Femur (tissue), 1 donor: ENCODE measurements around the gene MYADML2.

Experiments used
- DNase-seq: peaks from one replicate; pipeline ENCODE4 v3.0.0-alpha.2; 2017

MYADML2 gene

DNA sequence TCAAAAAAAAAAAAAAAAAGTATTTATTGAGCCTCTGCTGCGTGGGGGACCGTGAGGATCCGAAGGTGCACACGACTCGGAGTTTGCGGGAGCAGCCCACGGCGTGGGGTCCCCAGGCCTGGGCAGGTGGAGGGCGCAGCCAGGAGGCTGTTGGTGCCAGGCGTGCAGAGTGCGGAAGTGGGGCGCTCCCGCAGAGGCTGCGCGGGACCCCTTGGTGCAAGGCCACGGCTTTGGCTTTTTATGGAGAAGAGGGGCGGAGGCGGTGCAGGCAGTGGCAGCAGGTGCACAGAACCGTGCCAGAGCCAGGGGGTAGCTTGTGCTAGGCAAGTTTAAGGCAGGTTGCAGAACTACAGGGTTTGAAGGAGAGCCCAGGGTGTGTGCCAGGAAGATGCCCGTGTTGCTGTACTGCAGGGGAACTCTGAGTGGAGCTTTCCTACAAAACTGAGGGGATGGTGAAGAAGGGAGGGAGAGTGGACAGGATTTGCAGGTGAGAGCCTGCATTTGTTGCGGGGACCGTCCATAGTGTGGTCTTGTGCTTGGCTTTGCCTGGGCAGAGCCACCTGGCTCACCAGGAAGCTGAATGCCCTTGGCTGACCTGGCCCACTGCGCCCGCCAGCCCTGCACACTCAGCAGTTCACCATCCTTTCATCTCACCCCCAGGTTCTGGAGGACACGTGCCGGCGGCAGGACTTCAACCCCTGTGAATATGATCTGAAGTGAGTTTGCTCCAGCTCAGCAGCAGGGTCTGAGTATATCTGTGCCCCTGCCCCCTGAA is 31.7 kb upstream of the MYADML2 start:
- no peak for DNase-seq

DNA sequence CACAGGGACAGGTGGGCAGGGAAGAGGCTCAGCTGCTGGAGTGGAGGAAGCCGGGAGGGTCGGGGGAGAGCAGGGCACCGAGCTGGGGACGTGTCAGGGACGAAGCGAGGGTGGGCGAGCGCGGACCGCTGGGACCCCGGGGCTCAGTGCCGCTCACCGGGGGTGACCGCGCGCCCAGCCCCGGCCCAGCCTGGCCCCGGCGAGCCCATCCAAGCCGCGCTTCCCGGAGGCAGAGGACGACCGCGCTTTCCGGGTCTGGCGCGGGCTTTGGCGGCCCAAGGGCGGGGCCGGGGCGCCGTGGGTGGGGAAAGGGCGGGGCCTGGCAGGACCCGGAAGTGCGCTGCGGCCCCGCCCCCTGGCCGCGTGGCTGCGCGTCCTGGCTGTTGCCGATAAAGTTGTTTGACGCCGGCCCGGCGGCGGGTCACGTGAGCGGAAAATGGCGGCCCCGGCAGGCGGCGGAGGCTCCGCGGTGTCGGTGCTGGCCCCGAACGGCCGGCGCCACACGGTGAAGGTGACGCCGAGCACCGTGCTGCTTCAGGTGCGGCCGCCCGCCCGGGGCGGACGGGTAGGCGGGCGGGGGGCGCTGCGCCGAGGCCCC is 30.3 kb upstream of the MYADML2 start, which contains the start of gene ASPSCR1:
Gene ASPSCR1 (plus strand): TSS at position 419 of the 598 bp plus-strand sequence. CDS start 18 bp downstream, at position 437.
- DNase-seq: peak; percentile 95

DNA sequence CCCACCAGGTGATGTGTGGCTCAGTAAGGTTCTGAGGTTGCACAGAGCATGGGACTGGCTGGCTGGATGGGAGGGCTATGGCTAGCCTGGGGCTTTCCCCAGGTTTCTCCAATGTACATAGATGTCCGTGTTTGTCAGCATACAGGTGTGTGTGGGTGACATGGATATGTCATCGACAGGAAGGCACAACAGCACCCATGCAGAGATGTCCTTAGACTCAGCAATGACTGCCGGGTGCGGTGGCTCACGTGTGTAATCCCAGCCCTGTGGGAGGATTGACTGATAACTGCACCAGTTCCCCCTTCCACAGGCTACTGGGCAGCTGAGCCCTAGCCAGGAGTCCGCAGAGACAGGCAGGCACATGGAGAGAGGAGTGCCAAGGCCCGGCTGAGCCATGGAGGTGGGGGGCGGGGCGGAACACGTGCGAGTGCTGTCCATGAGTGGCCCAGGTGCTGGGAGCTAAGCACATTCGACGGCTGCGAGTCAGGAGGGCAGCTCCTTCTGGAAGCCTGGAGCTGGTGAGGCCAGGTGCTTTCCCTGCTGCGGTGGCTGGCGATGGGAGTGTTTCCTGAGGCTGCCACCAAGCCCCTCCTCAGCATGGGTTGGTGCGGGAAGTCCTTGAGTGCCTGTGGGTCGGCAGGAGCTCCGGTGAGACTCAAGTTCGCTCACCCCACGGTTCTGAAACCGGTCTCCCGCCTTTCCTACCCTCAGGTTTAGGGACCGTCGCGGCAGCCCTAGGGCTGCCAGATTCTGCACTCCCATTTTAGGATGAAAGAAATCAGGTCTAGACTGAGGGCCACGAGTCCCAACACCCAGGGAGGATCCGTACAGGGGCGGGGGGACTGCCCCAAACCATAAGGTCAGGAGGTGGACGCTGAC is 29.5 kb upstream of the MYADML2 start:
- DNase-seq: no peak

DNA sequence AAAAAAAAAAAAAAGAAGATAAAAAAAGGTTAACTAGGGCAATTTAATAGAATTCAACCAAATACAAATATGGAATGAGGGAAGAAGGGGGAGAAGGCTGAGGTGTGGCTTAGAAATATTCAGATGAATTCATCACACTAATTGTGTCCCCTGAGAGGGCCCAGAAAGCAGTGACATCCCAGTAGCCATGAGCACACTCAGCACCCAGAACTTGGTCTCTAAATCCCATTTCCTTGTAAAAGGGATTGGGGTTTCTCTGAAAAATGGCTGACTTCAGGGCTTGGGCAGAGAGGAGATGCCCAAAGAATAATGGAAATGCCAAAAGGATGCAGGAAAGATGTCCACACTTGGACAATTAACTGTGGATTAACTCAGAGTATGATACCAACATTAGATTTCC is 26.4 kb upstream of the MYADML2 start:
- no peak for DNase-seq

DNA sequence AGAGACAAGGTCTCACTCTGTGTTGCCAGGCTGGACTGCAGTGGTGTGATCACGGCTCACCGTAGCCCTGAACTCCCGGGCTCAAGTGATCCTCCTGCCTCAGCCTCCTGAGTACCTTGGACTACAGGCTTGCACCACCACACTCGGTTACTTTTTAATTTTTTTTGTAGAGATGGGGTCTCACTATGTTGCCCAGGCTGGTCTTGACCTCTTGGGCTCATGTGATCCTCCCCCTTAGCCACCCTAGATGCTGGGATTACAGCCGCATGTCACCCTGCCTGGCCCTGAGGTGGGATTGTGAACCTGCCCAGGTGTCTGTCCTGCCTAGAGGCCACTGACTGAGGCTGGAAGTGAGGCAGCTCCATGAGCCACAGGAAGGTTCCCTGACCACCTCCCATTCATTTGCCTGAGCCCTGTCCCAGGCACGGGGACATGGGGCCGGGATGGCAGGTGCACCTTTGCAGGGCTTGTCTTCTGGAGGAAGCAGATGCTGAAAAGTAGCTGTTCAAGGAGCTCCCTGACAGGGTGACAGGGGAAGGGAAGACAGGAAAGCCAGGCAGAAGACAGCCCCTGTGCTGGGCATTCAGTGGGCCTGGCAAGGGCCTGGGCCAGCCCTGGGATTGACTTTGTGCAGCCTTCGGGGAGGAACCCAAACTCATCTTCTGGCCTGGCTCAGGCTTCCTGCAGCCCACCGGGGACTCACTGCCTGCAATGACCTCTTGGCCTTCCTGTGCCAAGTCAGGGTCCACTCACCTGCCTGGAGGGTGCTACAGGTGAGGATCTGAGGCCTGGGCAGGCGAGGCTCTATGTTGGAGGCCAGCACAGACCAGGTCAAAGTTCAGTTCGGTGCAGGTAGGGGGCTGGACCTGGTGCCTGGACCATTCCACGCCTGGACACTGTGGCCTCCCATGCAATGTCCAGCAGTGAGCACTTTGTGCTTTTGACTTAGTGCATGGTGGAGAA is 22.1 kb upstream of the MYADML2 start:
- DNase-seq: no peak

DNA sequence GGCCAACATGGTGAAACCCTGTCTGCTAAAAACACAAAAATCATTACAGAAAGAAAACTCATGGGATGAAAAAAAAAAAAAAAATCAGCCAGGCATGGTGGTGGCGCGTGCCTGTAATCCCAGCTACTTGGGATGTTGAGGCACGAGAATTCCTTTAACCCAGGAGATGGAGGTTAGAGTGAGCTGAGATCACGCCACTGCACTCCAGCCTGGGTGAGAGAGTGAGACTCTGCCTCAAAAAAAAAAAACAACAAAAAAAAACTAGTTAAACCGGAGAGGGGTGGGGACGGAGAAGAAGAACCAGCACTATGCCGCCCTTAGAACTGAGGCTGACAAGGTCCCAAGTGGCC is 21.3 kb upstream of the MYADML2 start:
- DNase-seq: no peak

DNA sequence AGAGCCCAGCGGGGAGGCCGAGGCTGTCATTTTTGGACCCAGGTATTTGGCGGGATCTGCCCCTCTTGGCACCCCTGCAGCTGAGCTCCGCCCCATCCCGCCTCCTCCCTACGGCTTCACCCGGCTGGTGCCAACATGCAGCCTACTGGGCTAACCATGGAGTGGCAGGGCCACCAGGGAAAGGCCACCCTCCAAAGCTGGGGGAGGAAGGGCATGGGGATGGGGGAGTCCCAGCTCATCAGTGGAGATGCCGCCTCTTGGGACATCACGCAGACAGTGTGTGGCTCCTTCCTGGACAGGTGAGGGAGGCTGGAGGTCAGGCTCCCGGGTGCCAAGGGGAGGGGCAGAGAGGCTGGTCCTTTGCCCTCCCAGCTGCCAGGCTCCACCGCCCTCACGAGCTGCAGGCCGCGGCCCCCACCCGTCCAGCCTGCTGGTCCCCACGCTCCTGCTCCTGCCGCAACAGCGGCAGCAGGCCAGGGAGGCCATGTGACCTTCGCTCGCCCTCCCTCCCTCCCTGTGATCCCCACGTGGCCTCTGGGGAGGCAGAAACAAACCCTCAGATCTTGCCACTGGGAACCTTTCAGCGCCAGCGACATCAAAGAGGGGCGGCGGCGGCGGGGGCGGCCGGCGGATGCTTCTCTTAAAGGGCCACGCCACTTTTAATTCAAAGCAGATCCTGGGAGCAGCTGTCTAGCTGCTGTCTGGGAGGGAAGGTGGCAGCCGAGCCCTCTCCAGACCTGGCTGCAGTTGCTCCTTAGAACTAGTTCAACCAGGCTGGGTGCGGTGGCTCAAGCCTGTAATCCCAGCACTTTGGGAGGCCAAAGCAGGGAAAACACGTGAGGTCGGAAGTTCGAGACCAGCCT is 20.7 kb upstream of the MYADML2 start:
- DNase-seq: peak; percentile 91

DNA sequence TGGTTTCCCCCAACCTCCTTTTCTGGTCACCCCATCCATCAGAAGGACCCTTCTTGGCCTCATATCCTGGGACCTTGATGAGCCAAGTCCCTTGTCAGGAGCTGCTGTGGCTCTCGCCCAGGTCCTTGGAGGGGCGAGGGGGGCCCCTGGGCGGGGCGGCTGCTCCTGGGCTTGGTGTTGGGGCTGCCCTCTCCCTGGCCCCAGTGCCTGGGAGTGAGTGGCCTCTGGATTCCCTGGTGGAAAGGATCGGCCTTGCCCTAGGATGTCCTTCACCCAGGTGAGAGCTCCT is 20.2 kb upstream of the MYADML2 start:
- no peak for DNase-seq

DNA sequence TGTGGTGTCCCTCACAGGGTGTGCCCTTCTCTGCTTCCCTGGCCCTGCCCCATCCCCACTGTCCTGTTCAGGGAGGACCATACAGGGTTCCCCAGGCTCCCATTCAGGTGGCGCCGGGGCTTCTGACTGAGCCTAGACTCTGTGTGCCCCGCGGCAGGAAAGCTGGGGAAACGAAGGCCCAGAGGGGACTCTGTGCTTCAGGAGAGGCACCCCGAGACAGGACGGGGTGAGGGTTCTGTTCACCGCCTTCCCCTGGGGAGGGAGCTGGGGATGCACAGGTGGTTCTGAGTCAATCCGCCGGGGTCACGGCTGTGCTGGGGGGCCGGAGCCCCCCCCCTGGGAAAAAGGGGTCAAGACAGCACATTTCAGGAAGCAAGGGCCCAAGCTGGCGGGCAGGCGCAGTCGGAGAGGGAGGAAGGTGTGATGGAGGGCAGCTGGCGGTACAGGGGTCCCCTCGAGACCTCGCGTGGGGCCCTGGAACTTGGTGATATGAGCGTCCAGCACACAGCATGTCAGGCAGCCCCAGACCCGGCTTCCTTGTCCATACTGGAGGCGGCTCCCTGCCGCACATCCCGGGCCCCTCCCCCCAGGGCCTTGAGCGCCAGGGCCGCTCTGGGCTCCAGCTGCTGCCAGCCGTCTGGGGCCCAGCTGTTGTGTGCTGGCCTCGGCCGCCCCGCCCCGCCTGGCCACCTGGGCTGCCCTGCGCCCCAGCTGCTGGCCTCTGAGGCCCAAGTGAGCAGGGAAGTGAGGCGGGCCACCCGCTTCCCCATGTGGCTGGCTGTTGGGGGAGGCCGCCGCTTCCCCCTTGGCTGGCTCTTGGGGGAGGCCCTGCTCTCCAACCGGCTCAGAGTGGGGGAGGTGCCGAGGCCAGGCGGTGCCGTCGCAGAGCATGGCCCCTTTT is 19.6 kb upstream of the MYADML2 start:
- DNase-seq: peak; percentile 85

DNA sequence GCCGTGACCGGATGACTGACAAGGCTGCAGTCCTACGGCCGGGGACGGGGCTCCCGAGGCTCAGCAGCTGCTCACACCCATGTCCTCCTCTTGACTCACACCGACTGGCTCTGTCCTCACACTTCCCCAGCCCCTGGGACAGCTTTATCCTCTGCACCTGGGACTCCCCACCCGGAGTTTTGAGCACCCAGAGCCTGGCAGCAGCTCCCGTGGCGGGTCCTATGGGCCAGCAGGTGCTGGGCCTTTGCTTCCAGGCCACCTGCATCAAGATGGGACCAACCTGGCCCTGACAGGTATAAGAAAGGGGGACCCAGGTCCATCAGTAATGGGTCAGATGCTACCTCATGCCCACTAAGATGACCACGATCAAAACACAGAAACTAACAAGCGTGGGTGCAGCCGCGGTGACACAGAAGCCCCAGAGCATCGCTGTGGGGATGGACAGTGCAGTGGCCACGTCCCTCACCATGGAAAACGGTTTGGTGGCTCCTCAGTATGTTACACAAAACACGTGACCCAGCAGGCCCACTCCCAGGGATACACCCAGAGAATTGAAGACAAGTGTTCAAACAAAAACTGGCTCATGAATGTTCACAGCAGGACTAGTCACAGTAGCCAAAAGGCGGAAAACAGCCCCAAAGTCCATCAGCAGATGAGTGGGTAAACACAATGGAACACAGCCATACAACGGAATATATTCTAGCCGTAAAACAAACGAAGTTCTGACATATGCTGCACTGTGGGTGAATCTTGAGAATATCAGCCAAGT is 17.2 kb upstream of the MYADML2 start:
- DNase-seq: no peak

DNA sequence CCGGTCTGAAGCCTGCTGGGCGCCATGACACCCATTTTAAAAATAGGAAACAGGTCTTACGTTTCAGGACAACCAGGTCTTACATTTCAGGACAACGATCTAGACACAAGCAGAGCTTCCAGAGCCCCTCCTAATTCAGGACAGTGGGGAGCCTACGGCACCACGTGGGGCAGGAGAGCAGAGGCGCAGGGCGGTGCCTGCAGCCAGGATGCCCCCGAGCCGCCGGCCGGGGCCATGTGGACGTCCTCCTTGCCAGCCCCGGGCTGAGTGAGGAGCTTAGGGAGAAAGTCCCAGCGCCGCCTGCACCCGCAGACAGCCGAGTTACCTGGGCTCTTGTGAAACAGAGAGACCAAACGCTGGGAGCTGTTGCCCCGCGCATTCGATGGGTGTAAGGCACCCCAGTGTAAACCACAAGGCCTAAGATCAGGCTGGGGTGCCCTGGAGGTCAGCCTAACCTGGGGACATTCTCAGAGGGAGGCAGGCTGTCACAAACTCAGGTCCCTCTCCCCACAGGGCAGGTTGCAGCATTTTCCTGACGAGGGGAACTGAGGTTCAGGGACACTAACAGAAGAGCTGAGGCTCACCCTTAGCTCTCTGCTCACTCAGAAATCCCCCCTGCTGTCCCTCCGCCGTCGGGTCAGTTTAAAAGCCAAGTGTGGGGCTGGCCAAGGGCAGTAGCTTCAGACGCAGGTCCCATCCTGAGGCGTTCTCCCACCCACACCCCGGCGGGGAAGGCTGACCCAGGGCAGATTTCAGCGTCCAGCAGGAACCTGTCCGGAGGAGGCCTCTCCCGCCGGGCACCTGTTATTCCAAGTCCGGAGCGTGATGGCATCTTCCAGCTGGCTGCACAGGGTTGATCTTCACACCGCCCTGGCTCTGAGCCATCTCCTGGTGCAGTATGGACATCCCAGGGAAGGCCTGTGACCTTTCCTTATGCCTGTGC is 15.7 kb upstream of the MYADML2 start:
- DNase-seq: peak; percentile 57

DNA sequence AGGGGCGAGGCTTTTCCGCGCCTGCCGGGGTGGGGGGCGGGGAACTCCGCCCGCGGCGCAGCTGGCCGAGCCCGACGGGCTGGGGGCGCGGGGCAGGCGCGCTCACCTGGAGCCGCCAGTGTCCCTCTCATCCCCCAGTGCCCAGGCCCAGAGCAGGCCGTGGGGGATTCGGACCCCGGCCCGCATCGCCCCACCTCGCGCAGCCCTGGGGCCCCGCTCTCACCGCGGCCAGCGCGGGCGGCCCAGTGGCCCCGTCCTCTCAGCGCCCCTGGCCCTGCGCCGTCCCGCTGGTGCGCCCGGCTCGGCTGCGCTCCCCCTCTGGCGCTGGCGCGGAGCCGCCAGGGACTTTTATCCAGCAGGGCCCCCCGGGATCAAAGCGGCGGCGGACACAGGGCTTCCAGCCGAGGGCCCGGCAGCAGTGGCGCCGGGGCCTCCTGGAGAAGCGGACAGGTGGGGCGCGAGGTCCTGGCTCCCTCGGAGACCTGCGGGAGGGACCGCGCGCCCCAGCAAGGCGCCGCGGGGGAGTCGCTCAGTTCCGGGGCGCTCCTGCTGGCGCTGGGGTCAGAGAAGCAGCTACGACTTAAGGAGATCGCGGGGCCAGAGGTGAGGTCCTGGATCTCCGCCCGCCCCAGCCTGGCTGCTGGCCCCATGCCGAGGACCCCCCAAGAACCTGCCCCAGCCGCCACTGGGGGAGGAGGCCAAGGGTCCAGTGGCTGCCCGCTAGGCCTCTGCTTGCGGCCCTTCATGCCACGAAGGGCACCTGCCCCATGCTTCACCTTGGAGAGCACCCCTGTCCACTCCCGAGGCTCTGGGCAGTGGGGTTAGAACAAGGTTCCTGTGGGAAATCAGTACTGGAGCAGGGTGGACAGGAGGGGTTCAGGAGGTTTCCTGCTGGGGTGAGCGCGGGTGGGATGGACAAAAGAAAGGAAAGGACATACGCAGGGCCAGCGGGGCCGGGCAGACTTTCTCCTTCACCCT is 14.8 kb upstream of the MYADML2 start:
- no peak for DNase-seq

DNA sequence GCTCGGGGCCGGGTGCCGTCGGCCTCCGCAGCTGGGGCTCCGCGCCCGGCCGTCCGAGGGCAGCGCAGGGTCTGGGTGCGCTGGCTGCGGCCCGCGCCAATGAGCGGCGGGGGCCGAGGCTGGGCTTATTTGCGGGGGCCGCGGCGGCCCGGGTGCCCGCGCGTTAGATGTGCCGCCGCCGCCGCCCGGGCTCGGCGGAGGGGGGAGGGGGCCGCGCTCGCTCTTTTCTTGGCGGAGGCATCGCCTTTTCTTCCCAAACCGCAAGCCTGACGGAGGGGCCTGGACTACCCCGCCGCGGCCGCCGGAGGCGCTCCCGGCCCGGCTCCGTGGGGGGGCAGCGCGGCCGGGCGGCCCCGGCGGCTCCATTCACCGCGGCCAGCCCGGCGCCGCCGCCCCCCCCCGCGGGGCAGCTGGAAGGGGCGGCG is 14.1 kb upstream of the MYADML2 start, which contains the start of gene NOTUM:
Gene NOTUM (minus strand): TSS at position 101 of the 425 bp plus-strand sequence. CDS start 278 bp downstream, outside the sequence.
- peak; percentile 61 for DNase-seq

DNA sequence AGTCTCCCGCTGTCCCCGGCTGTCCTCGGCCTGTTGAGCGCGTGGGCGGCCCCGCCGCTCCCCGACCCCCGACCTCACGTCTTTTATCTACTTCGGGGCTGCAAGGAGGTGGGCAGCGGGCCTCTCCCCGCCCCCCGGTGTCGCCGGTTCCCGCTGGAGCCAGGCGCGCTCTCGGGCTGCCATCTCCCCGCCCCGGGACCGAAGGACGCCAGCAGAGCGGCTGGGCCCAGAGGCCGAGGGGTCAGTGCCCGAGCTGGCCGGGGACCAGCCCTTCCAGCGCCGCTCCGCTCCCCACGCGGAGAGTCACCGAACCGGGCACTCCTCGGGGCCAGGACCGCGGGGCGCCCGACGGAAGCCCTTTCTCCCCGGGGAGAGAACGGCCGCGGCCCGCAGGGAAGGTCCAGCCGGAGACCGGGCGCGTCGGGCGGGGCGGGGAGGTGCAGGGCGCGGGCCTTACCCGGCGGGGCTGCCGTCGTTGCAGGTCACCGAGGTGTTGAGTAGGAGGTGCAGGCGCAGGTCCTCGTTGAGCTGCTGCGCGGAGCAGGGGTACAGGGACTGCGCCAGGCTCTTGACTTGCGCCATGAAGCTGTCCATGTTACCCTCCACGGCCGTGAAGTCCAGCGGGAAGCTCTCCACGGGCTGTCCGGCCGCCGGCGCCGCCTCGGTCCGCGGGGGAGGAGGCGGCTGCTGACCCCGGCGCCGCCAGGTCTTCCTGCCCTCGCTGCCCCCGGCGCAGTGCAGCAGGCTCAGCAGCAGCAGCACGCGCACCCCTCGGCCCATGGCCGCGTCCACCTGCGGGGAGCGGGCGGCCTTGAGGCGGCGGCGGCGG is 13.3 kb upstream of the MYADML2 start:
- DNase-seq: no peak

DNA sequence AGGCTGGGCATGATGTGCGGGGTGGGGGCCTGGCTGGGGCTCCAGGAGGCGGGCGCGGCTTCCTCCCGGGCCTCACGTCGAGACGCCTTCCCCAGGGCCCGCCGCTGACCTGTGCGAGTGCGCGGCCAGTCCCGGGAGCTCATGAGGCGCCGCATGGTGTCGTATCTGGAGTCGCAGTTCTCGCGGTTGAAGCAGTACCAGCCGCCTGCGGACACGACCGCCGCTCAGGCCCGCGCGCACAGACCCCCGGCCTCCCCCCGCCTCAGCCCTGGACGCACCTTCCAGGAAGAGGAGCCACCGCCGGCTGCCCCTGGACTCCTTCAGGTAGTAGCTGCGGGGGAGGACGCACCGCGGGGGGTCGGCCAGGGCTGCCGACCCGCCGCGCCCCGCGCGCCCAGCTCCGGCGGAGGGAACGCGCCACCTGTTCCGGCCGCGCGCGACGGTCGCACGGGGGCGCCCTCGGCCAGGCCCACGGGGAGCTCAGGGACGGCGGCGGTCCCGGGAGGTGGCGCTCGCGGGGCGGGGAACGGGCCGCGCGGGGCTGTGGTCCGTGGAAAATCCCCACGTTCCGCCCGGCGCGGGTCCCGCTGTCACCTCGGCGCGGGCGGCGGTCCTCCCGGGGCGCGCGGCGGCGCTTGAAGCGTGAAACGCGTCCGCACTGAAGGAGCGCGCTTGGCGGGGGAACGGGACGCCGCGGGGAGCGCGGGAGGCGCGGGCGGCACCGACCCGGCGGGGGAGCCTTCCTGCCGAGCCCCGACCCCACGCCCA is 12.5 kb upstream of the MYADML2 start:
- DNase-seq: peak; percentile 73
